Measurements from ENCODE around the gene ERO1B. TPM values are rescaled to one million over a fixed set of nuclear protein-coding genes. Genes with fewer than 3 reads are reported as not detected.

Gene ERO1B
- polyA plus RNA-seq, 1 donor from 2014 or later = 2.7 TPM

GRCh38 chr1:236204039-236204438 lies 77.7 kb downstream of the ERO1B start:
- no peaks in the 10 kb centered on the region for H3F3A ChIP-seq (ENCODE audit: insufficient read depth, low read length, poor library complexity, severe bottlenecking)
- no peak overlapping the region for H3K4me3 ChIP-seq (ENCODE audit: low read length)
- no peaks in the 10 kb centered on the region for H3K9me2 ChIP-seq (ENCODE audit: insufficient read depth, low read length)
- no peak overlapping the region for H3K4me2 ChIP-seq (ENCODE audit: low read length)
- H3K9me3 ChIP-seq (ENCODE audit: low read length) = no peaks in the 10 kb centered on the region
- no peak overlapping the region for H3K27ac ChIP-seq (ENCODE audit: low read length)
- no peaks in the 10 kb centered on the region for H4K20me1 ChIP-seq (ENCODE audit: insufficient read depth)
- H3K79me2 ChIP-seq (replicated peaks; ENCODE audit: insufficient read depth, low read length) = no peaks in the 10 kb centered on the region
- no peak for TF ChIP-seq CTCF (IDR thresholded peaks at IDR 0.05; ENCODE audit: poor library complexity, severe bottlenecking)
- no peak for TF ChIP-seq RAD21 (conservative IDR thresholded peaks at IDR 0.05)
- no peak for TF ChIP-seq EZH2 (IDR thresholded peaks at IDR 0.05; ENCODE audit: borderline replicate concordance, insufficient read depth, low read length, poor library complexity, severe bottlenecking)
- no peak for TF ChIP-seq MXI1 (conservative IDR thresholded peaks at IDR 0.05; ENCODE audit: poor library complexity, severe bottlenecking)
- no peak for TF ChIP-seq REST (IDR thresholded peaks at IDR 0.05; ENCODE audit: borderline replicate concordance)
- TF ChIP-seq SMC3 (conservative IDR thresholded peaks at IDR 0.05; ENCODE audit: poor library complexity) = no peak
- no peak for TF ChIP-seq TAF1 (IDR thresholded peaks at IDR 0.05; ENCODE audit: low read depth)
- no peak for TF ChIP-seq EP300 (conservative IDR thresholded peaks at IDR 0.05; ENCODE audit: poor library complexity, severe bottlenecking)
- TF ChIP-seq POLR2AphosphoS5 (IDR thresholded peaks at IDR 0.05) = no peak
- H2AFZ ChIP-seq (ENCODE audit: low read depth, low read length) = no peak overlapping the region
- H3K9ac ChIP-seq (ENCODE audit: low read length) = no peak overlapping the region
- no peaks in the 10 kb centered on the region for H3K27me3 ChIP-seq (ENCODE audit: insufficient read depth, low read depth, low read length)
- peaks cover 8% of the 10 kb centered on the region for H3K36me3 ChIP-seq (ENCODE audit: insufficient read depth, low read length)

GRCh38 chr1:236201786-236202185 lies 80.0 kb downstream of the ERO1B start:
- Histone ChIP-seq H3K79me2 (replicated peaks; ENCODE audit: insufficient read depth, low read length) (no peaks in the 10 kb centered on the region), H3K27me3 (ENCODE audit: insufficient read depth, low read depth, low read length) (no peaks in the 10 kb centered on the region), H3K4me3 (ENCODE audit: low read length) (no peak overlapping the region), H3F3A (ENCODE audit: insufficient read depth, low read length, poor library complexity, severe bottlenecking) (no peaks in the 10 kb centered on the region), H4K20me1 (ENCODE audit: insufficient read depth) (no peaks in the 10 kb centered on the region), H3K27ac (ENCODE audit: low read length) (no peak overlapping the region), H3K9me2 (ENCODE audit: insufficient read depth, low read length) (no peaks in the 10 kb centered on the region), H3K36me3 (ENCODE audit: insufficient read depth, low read length) (peaks cover 8% of the 10 kb centered on the region), H3K9me3 (ENCODE audit: low read length) (no peaks in the 10 kb centered on the region), H3K9ac (ENCODE audit: low read length) (no peak overlapping the region), H3K4me2 (ENCODE audit: low read length) (no peak overlapping the region), H2AFZ (ENCODE audit: low read depth, low read length) (no peak overlapping the region)
- no peak for TF ChIP-seq SMC3 (conservative IDR thresholded peaks at IDR 0.05; ENCODE audit: poor library complexity)
- no peak for TF ChIP-seq POLR2AphosphoS5 (IDR thresholded peaks at IDR 0.05)
- no peak for TF ChIP-seq MXI1 (conservative IDR thresholded peaks at IDR 0.05; ENCODE audit: poor library complexity, severe bottlenecking)
- no peak for TF ChIP-seq RAD21 (conservative IDR thresholded peaks at IDR 0.05)

- H3F3A ChIP-seq (ENCODE audit: insufficient read depth, low read length, poor library complexity, severe bottlenecking) = no peaks in the 10 kb centered on the region
- H3K27ac ChIP-seq (ENCODE audit: low read length) = no peak overlapping the region
- TF ChIP-seq EZH2 (IDR thresholded peaks at IDR 0.05; ENCODE audit: borderline replicate concordance, insufficient read depth, low read length, poor library complexity, severe bottlenecking) = no peak
- no peak for TF ChIP-seq SMC3 (conservative IDR thresholded peaks at IDR 0.05; ENCODE audit: poor library complexity)
- TF ChIP-seq REST (IDR thresholded peaks at IDR 0.05; ENCODE audit: borderline replicate concordance) = no peak
- no peak for TF ChIP-seq RAD21 (conservative IDR thresholded peaks at IDR 0.05)
- TF ChIP-seq CTCF (IDR thresholded peaks at IDR 0.05; ENCODE audit: poor library complexity, severe bottlenecking) = no peak
- no peak for TF ChIP-seq EP300 (conservative IDR thresholded peaks at IDR 0.05; ENCODE audit: poor library complexity, severe bottlenecking)
- no peak for TF ChIP-seq TAF1 (IDR thresholded peaks at IDR 0.05; ENCODE audit: low read depth)
- TF ChIP-seq POLR2AphosphoS5 (IDR thresholded peaks at IDR 0.05) = no peak
- TF ChIP-seq MXI1 (conservative IDR thresholded peaks at IDR 0.05; ENCODE audit: poor library complexity, severe bottlenecking) = no peak
- no peaks in the 10 kb centered on the region for H3K79me2 ChIP-seq (replicated peaks; ENCODE audit: insufficient read depth, low read length)
- peaks cover 8% of the 10 kb centered on the region for H3K36me3 ChIP-seq (ENCODE audit: insufficient read depth, low read length)
- no peak overlapping the region for H3K4me3 ChIP-seq (ENCODE audit: low read length)
- no peak overlapping the region for H3K4me2 ChIP-seq (ENCODE audit: low read length)
- no peak overlapping the region for H3K9ac ChIP-seq (ENCODE audit: low read length)
- H3K9me3 ChIP-seq (ENCODE audit: low read length) = no peaks in the 10 kb centered on the region
- H2AFZ ChIP-seq (ENCODE audit: low read depth, low read length) = no peak overlapping the region
- H4K20me1 ChIP-seq (ENCODE audit: insufficient read depth) = no peaks in the 10 kb centered on the region
- no peaks in the 10 kb centered on the region for H3K27me3 ChIP-seq (ENCODE audit: insufficient read depth, low read depth, low read length)
- no peaks in the 10 kb centered on the region for H3K9me2 ChIP-seq (ENCODE audit: insufficient read depth, low read length)
These were observed 80.8 kb downstream of the ERO1B start for GRCh38 chr1:236200925-236201324.

Data from neural cell (in vitro differentiated cells).